AG08395 (cell line): ENCODE results near the gene CCL13.

Experiments
- DNase-seq: peaks from one replicate; pipeline ENCODE4 v3.0.0; 2012; ENCODE audit warnings: mixed read lengths, low spot score

CCL13 gene

DNA sequence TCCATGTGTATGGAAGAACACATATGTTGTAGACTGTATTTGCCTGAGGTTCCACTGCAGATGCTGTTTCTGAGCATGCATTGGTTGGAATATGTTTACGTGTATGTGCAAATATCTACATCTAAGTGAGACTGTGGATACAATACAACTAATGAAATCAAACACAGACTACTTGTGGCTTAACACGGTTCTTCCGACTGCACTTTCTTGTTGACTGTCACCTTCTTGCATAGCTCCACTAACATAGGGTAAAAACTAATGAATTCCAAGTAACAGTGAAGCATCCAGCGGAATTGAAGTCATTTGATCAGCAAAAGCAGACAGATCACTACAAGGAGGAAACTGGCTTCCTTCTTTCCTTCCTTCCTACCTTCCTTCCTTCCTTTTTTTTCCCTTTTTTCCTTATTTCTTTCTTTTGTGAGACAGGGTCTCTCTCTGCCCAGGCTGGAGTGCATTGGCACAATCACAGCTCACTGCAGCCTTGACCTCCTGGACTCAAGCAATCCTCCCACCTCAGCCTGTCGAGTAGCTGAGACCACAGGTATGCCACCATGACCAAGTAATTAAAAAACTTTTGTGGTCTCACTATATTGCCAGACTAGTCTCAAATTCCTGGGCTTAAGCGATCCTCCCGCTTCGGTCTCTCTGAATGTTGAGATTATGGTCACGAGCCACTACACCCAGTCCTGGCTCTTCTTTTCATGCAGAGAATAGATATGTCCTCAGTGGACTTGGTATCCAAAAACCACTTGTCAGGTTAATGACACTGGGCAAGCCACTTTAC is 28.7 kb downstream of the CCL13 start:
- no peak for DNase-seq

DNA sequence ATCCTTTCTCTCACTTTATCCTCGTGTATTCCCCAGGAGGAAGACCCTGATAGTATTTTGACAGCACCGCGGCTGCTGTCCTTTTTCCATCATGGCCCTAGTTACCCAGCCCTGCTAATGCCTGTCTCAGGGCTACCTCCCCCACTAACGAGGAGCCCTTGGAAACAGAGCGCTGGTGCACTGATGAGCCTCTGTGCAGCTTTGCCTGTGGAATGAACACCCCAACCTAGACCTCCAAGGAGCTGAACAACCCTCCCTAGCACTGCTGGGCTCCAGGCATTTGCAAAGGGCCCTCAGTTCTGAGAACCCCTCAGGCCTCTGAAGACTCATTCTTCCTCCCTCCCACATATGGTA is 30.0 kb downstream of the CCL13 start:
- no peak for DNase-seq

DNA sequence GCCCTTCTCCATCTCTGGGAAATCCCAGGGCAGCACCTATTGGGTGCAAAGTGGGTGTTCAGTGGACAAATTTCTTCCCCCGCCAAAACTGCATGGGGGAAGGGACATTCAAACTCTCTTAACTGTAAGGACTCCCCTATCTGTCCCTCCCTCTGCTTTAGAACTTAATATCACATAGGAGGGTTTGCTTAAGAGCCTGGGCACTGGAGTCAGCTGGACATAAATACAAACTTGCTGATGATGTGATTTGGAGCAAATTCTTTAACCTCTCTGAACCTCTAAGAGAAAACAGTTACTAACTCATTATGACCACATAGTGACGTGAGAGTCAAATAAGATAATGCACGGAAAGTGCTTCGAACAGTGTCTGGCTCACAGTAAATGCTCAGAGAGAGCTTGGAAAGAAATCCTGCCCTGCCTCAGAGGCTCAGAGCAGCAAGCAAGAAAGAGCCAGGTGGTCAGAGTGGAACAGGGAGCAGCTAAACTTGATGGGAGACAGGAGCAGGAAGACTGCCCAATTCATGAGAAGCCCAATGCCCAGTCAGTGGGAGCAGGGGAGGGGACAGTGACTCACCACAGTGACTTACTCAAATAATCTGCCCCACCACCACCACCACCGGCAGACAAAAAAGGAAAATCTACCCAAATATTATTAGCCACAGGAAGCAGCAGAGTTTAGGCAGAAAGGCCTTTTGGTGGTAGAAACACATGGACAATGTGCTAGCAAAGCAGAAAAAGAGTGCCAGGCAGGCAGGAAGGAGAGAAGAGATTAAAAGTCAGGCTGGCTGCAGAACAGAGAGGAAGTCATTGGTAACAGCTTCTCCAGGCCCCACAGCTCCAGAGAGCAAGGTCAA is 30.6 kb downstream of the CCL13 start:
- no peak for DNase-seq

DNA sequence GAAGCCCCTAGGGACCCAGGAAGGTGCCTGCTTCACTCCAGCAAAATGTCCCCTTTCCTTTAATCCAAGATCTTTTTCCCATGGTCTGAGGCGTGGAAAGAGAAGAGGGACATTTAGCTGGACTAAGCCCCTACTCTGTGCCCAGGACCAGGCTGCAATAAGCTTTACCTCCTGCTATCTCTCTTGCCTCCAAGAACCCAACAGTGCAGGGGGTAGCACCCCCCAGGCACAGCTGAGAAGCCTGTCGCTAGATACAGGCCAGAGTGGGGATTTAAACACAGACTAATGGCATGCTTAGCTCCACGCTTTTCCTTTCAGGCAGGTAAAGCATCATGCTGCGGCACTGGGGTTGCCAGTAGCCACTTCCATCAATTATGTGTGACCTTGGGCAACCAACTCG is 31.3 kb downstream of the CCL13 start:
- no peak for DNase-seq

DNA sequence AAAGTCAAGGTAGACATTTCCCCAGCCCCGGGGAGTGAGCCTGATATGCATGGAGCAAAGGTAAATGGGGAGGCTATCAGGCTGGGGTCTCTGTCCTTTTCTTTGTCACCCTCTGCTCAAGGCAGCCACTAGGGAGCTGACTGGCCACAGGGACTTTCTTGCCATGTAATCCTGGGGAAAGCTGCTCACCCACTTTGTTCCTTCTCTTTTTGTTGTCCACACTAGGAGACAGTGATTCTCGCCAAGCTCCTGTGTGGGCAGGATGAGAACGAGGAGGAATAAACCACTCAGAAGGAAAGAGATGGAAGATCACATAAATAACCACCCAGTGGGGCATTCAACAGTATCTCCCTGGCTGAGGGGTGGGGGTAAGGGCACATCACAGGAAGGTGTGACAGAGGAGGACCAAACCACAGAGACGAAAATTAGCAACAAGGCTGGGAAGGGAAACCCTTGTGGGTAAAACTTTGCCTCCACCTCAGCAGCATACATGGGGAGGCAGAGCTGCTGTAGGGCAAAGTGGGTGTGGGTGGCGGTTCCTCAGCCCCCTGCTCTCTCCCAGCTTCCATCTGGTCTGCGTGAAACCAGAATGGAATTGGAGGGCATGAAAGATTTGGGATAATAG is 33.0 kb downstream of the CCL13 start:
- DNase-seq = no peak

DNA sequence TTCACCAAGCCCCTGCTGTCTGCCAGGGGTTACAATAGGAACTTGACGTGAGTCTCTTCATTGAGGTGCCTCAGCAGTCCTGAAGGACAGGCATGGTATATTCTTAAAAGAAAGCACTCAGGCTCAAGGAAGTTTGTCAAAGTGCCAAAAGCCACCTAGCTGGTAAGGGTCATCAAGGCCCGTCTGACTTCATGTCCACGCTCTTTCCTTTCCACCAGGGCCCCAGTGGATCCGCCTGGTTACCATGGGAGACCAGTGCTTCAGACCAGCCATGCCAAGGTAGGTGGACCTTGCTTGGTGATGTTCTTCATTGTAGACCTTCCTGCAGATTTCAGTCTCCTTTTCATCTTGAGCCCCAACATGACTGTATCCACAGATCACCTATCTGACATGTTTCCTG is 34.4 kb downstream of the CCL13 start:
- no peak for DNase-seq

DNA sequence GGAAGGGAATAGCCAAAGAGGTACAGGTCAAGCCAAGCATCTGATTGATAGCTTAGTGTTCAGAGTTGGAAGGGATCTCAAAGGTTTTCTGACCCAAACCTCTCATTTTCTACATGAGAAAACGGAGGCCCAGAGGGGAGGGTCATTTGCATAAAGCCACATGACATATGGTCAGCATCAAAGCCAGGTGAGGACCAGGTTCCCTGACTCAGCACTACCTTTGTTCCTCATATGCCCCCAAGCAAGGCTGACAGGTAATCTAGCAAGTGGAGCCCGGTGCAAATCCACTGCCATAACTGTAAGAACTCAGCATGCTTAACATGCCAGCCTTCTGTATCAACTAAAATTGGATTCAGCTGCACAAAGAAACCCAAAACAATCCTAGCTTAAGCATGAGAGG is 35.0 kb downstream of the CCL13 start:
- no peak for DNase-seq

DNA sequence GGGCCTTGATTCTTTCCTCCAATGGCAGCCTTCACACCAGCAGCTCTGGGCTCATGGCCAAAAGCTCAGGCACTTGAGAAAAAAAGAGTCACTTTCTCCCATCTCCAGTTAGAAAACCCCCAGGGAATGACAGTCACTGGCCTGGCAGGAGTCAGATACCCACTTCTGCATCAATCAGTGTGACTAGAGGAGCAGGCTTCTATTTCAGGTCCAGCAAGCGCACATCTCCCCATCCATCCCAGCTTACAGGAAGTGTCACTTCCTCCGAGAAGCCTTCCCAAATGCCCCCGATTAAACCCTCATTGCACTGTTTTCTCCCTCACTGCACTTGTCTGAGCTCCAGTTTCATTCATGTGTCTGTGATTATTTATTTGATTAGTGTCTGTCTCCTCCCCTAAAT is 37.1 kb downstream of the CCL13 start:
- DNase-seq = no peak

DNA sequence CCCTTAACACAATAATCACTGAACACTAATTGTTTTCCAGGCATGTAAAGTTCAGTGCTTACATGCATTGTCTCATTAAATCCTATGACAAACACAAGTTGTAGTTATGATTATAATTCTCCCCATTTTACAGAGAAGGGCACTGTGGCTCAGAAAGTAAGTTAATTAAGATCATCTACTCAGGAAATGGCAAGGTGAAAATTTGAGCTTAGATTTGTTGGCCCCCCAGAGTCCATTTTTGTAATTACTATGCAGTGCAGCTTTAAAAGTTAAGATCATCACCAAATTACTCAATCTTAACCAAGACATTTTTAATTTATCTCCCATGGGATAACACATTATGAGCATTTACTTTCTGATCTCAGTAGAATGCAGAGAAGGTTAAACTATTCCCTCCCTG is 41.0 kb downstream of the CCL13 start:
- DNase-seq = no peak

DNA sequence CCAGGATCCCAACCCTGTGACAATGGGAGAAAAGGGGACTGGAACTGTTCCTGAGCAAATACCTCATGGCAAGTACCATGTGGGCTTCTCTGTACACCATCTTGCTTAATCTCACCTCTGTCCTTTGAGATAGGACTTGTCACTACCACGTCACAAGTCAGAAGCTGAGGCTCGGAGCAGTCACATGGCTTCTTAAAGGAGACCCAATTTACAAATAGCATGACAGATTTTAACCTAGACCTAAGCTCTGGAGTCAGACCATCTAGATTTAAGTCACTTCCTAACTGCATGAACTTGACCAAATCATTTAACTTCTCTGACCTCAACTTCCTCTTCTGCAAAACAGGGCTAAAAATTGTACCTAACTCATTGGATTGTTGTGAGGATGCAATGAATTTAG is 42.7 kb downstream of the CCL13 start:
- no peak for DNase-seq

DNA sequence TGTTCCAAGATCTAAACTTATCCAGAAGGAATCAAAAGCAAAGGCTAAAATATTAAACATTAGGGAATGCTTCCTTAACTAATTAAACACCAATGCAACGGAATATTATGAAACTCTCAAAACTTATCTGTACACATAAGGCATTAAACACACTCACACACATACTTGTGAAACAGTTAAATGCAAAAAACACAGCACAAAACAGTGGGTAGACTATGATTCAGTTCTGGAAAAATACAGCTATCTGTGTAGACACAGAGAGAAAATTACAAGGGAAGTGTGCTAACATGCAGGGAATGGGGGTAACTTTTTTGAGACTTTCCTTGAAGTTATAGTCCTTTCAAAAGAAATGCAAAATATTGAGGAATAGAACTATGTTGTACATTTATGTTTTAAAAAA is 43.4 kb downstream of the CCL13 start:
- no peak for DNase-seq

DNA sequence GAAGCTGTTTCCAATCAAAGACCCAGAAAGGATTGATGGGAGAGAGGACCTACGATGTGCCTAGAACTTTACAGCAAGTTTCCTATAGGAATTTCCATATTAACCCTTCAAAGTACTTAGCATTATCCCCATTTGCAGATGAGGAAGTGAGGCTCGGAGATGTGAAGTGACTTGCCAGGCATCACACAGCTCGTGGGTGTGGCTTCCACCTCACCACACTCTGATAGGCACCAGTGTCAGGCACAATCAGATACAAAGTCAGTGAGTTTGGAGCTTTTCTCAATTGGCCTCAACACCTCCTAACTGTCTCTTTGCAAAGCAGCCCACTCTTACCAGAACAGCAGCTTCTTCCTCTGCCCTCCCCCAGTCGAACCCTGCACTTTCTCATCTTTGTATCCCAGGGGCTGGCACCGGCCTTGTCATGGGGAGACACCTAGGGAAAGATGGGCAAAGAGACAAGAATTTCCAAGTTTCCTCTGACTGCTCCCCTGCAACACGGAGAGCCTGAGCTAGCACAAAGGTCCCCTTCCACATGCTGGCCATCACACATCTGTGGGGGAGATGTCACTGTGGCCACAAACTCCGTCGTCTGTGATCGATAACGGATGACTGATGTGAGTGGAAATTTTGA is 44.1 kb downstream of the CCL13 start:
- DNase-seq = no peak

DNA sequence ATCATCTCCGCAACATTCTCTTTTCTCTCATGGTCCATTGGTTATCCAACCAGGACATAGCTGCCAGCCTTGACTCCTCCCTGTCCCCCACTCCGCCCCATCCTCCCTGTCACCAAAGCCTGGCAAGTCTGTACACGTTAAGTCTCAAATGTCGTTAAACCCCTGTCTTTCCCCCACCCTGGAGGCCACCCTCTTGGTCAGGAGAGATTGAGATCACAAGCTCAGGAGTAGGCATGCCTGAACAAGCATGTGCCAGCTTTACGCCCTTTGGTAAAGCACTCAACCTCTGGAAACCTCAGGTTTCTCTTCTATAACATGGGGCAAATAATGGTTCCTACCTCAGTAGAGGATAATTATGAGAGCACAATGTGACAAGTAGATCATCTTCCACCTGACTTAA is 44.9 kb downstream of the CCL13 start:
- no peak for DNase-seq

DNA sequence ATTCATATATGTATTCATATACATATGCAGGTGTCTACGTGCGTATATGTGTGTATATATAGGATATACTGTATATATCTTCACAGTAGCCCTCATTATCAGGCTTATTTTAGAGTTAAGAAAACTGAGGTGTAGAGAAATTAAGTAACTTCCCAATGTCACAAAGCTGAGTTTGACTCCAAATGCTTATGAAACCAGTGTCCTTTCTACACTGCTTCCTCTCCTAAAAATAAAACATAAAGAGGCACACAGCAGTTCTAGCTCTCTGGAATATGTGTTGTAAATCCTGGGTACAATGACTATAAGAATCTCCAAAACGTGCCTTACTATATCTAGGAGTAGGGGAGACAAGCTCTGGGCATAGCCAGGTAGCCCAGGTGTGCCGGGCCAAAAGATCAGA is 46.7 kb downstream of the CCL13 start:
- DNase-seq = no peak

DNA sequence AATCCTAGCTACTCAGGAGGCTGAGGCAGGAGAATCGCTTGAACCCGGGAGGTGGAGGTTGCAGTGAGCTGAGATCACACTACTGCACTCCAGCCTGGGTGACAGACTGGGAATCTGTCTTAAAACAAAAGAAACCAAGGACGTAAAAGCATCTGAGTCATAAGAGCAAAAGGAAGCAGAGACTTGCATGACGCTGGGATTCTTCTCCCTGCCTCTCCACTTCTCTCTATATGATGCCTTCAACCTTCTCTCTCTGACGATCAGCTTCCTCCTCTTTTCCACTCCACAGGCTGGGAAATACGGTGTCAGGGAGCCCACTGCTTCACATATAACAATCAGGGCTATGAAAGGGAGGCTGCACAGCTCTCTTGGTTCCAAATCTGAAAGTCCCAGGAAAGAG is 49.9 kb downstream of the CCL13 start:
- no peak for DNase-seq
